ENCODE results near the gene ABCC8.

Gene ABCC8

DNA sequence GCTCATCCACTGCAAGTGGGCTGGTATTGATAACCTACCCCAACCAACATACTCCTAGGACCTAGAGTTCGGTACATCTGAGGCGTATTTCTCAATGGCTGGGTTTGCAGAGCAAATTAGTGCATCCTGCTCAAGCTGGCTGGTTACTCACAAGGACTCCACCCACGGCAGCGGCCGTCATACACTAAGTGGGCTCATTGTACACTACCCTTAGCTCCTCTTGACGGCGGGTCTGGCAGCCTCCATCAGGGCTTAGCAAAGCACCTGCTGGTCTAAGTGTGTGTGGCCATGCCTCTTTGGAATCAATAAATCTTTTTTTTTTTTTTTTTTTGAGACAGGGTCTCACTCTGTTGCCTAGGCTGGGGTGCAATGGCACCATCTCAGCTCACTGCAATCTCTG lies 68.0 kb downstream of the ABCC8 start:
- TF ChIP-seq, protein P1, sequence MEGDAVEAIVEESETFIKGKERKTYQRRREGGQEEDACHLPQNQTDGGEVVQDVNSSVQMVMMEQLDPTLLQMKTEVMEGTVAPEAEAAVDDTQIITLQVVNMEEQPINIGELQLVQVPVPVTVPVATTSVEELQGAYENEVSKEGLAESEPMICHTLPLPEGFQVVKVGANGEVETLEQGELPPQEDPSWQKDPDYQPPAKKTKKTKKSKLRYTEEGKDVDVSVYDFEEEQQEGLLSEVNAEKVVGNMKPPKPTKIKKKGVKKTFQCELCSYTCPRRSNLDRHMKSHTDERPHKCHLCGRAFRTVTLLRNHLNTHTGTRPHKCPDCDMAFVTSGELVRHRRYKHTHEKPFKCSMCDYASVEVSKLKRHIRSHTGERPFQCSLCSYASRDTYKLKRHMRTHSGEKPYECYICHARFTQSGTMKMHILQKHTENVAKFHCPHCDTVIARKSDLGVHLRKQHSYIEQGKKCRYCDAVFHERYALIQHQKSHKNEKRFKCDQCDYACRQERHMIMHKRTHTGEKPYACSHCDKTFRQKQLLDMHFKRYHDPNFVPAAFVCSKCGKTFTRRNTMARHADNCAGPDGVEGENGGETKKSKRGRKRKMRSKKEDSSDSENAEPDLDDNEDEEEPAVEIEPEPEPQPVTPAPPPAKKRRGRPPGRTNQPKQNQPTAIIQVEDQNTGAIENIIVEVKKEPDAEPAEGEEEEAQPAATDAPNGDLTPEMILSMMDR (conservative IDR thresholded peaks at IDR 0.05; ENCODE audit: low read depth, low read length), result no peak
- H3K4me1 ChIP-seq (ENCODE audit: low read depth, poor library complexity, severe bottlenecking), result peaks cover 9% of the 10 kb centered on the region

DNA sequence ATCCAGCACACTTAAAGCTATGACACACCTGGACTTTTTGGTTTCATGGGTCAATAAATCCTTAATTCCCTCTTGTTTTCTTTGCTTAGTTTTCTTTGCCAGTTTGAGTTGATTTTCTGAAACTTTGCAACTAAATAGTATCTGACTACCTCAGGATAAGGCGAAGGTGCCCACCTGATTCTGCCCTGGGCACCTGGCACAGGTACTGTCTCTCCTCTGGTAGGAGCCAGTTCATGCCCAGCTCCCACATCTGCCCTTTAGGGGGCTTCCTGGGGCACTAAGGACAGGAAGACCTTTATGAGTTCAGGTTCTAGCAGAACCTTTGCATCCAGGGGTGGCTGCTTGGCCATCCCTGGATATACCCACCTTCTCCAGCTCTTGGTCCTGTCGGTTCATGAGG lies 68.6 kb downstream of the ABCC8 start:
- H3K4me1 ChIP-seq (ENCODE audit: low read depth, poor library complexity, severe bottlenecking), result peaks cover 9% of the 10 kb centered on the region

More for the DNA sequence above, 68.0 kb downstream of the ABCC8 start:
- H4K20me1 ChIP-seq (ENCODE audit: insufficient read depth), result no peaks in the 10 kb centered on the region
- no peaks in the 10 kb centered on the region for H3K36me3 ChIP-seq (ENCODE audit: insufficient read depth)
- H3K27me3 ChIP-seq (ENCODE audit: insufficient read depth, low read depth), result no peaks in the 10 kb centered on the region
- no peak overlapping the region for H3K4me2 ChIP-seq
- H3K9ac ChIP-seq, result no peak overlapping the region
- no peaks in the 10 kb centered on the region for H3K79me2 ChIP-seq (ENCODE audit: insufficient read depth, low read depth)
- H3K4me3 ChIP-seq (IDR thresholded peaks at IDR 0.05; ENCODE audit: insufficient read depth, low read depth, low read length), result no peak overlapping the region
- no peak overlapping the region for H3K27ac ChIP-seq
- H2AFZ ChIP-seq (ENCODE audit: low read depth), result no peak overlapping the region

DNA sequence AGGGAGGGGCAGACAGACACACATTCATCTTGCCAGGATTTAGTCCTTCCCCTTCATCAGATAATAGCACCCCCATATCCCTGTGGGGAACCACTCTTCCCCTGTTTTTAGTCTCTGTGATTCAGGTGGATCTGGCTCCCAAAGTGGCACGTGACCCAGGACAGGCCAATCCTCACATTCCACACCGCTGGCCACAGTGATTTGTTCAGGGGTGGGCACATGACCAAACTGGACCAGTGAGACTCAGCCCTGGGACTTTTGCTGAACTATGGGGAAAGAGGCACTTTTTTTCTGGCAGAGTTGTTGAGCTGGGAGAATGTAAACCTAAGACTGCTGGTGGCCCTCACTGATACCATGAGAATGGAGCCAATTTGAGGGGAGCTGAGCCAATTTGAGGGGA lies 69.1 kb downstream of the ABCC8 start:
- Histone ChIP-seq H3K9ac (no peak overlapping the region), H3K4me1 (ENCODE audit: low read depth, poor library complexity, severe bottlenecking) (peaks cover 9% of the 10 kb centered on the region), H2AFZ (ENCODE audit: low read depth) (no peak overlapping the region), H3K27me3 (ENCODE audit: insufficient read depth, low read depth) (no peaks in the 10 kb centered on the region), H3K4me2 (no peak overlapping the region), H3K4me3 (IDR thresholded peaks at IDR 0.05; ENCODE audit: insufficient read depth, low read depth, low read length) (no peak overlapping the region), H3K79me2 (ENCODE audit: insufficient read depth, low read depth) (no peaks in the 10 kb centered on the region), H3K27ac (no peak overlapping the region), H4K20me1 (ENCODE audit: insufficient read depth) (no peaks in the 10 kb centered on the region), H3K36me3 (ENCODE audit: insufficient read depth) (no peaks in the 10 kb centered on the region)
- TF ChIP-seq, protein P1 (conservative IDR thresholded peaks at IDR 0.05; ENCODE audit: low read depth, low read length), result no peak

More for the DNA sequence above, 68.6 kb downstream of the ABCC8 start:
- no peaks in the 10 kb centered on the region for H3K79me2 ChIP-seq (ENCODE audit: insufficient read depth, low read depth)
- H4K20me1 ChIP-seq (ENCODE audit: insufficient read depth), result no peaks in the 10 kb centered on the region
- H3K36me3 ChIP-seq (ENCODE audit: insufficient read depth), result no peaks in the 10 kb centered on the region
- no peak overlapping the region for H2AFZ ChIP-seq (ENCODE audit: low read depth)
- TF ChIP-seq, protein P1 (conservative IDR thresholded peaks at IDR 0.05; ENCODE audit: low read depth, low read length), result no peak
- no peak overlapping the region for H3K4me2 ChIP-seq
- no peak overlapping the region for H3K27ac ChIP-seq
- H3K27me3 ChIP-seq (ENCODE audit: insufficient read depth, low read depth), result no peaks in the 10 kb centered on the region
- no peak overlapping the region for H3K4me3 ChIP-seq (IDR thresholded peaks at IDR 0.05; ENCODE audit: insufficient read depth, low read depth, low read length)
- no peak overlapping the region for H3K9ac ChIP-seq

DNA sequence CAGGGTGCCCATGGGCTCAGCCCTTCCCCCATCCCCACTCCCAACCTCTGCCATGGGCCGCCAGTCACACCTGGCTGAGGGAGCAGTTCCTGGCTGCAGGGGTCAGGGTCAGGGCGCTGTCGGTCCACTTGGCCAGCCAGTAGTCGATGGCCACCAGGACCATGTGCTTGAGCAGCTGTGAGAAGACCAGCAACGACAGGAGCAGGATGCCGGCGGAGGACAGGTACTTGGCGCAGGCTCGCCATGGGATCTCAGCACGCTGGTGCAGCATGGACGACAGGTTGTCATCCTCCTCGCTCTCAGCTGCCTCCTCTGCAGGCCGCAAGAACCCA lies 69.9 kb downstream of the ABCC8 start:
- no peaks in the 10 kb centered on the region for H3K27me3 ChIP-seq (ENCODE audit: insufficient read depth, low read depth)
- no peaks in the 10 kb centered on the region for H3K79me2 ChIP-seq (ENCODE audit: insufficient read depth, low read depth)
- H3K4me1 ChIP-seq (ENCODE audit: low read depth, poor library complexity, severe bottlenecking), result peaks cover 9% of the 10 kb centered on the region
- H3K9ac ChIP-seq, result no peak overlapping the region
- TF ChIP-seq, protein P1 (conservative IDR thresholded peaks at IDR 0.05; ENCODE audit: low read depth, low read length), result no peak
- H3K27ac ChIP-seq, result no peak overlapping the region
- H4K20me1 ChIP-seq (ENCODE audit: insufficient read depth), result no peaks in the 10 kb centered on the region
- H2AFZ ChIP-seq (ENCODE audit: low read depth), result no peak overlapping the region
- H3K4me2 ChIP-seq, result no peak overlapping the region
- no peak overlapping the region for H3K4me3 ChIP-seq (IDR thresholded peaks at IDR 0.05; ENCODE audit: insufficient read depth, low read depth, low read length)
- H3K36me3 ChIP-seq (ENCODE audit: insufficient read depth), result no peaks in the 10 kb centered on the region

Measured in KMS-11 (cell line).